Measurements from ENCODE around the gene SYT1.

DNA sequence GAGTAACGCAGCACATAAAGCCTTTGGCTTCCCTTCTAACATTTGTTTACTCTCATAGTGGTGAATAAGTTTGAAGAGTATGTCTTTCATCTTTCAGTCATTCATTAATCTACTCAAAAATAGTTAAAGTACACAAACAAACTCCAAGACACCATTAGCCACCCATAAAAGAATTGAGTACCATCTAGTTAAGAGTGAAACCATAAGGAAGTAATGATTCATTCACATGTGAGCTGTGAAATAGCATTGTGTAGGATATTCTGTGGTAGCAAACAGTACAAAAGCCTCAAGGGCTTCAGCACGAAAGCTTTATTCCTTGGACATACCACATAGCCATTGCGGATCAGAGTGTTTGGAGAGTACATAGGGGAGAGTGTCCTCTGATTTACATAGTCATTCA lies 13.9 kb downstream of the SYT1 start:
- TF ChIP-seq CTCF (IDR thresholded peaks at IDR 0.05 in 2 of 3, conservative IDR thresholded peaks at IDR 0.05 in 1 of 3; ENCODE audit: borderline replicate concordance in 1 of 3, insufficient read depth in 1 of 3, low read depth in 2 of 3, low read length in 2 of 3), result no peak
- TF ChIP-seq EGR1 (IDR thresholded peaks at IDR 0.05; ENCODE audit: low read depth), result no peak
- no peak for TF ChIP-seq RAD21 (IDR thresholded peaks at IDR 0.05; ENCODE audit: low read depth)
- TF ChIP-seq TCF7L2 (IDR thresholded peaks at IDR 0.05; ENCODE audit: borderline replicate concordance, extremely low read depth, insufficient read depth, insufficient read length), result no peak
- TF ChIP-seq, protein P1, sequence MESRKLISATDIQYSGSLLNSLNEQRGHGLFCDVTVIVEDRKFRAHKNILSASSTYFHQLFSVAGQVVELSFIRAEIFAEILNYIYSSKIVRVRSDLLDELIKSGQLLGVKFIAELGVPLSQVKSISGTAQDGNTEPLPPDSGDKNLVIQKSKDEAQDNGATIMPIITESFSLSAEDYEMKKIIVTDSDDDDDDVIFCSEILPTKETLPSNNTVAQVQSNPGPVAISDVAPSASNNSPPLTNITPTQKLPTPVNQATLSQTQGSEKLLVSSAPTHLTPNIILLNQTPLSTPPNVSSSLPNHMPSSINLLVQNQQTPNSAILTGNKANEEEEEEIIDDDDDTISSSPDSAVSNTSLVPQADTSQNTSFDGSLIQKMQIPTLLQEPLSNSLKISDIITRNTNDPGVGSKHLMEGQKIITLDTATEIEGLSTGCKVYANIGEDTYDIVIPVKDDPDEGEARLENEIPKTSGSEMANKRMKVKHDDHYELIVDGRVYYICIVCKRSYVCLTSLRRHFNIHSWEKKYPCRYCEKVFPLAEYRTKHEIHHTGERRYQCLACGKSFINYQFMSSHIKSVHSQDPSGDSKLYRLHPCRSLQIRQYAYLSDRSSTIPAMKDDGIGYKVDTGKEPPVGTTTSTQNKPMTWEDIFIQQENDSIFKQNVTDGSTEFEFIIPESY (IDR thresholded peaks at IDR 0.05; ENCODE audit: extremely low read depth, insufficient replicate concordance, low read length), result no peak
- no peak for TF ChIP-seq POLR2AphosphoS5 (IDR thresholded peaks at IDR 0.05; ENCODE audit: low read depth, low read length)
- TF ChIP-seq POLR2A (IDR thresholded peaks at IDR 0.05; ENCODE audit: borderline replicate concordance, extremely low read depth, insufficient read depth, insufficient read length), result no peak
- no peak for TF ChIP-seq CEBPB (IDR thresholded peaks at IDR 0.05; ENCODE audit: low read depth)
- no peak for TF ChIP-seq EZH2 (IDR thresholded peaks at IDR 0.05)
- no peak for TF ChIP-seq YY1 (IDR thresholded peaks at IDR 0.05; ENCODE audit: extremely low read depth, insufficient replicate concordance, low read depth, low read length)
- TF ChIP-seq EZH2phosphoT487 (IDR thresholded peaks at IDR 0.05; ENCODE audit: borderline replicate concordance), result no peak

Data from HCT116 (cell line).